DMS79 (cell line): ENCODE measurements around the gene ALOX12B.
A peak's percentile ranks its signal among the peaks of the same experiment; 100 is the strongest.
"Not testable (repeated sequence)": the region's sequence is repeated elsewhere in the genome, so short reads cannot be mapped to it uniquely, and the experiment has no call there.

Experiments
- DNase-seq: peaks from one replicate; lab custom pipeline; 2025; lab: John Stamatoyannopoulos, UW

The ALOX12B gene

DNA sequence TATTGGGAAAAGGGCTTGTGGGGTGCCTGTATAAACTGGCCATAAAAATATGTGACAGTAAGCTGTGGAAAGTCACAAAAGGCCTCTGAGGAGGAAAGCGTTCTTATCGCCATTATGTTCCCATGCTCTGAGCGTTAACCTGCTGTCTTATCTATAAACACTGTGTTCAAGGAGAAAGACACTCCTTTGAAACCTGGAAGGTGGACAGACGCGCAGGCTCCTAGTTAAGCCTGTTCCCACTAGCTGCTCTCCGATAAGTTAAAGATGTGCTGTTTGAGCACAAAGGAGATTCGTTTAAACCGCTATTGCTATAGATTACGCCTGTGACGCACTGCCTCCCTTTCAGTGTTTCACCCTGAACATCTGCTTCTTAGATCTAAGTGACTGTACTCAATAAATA is 5.2 kb downstream of the ALOX12B start:
- no peak for DNase-seq

GRCh38 chr17:8081876-8082275 is 5.6 kb downstream of the ALOX12B start:
- DNase-seq, result no peak

DNA sequence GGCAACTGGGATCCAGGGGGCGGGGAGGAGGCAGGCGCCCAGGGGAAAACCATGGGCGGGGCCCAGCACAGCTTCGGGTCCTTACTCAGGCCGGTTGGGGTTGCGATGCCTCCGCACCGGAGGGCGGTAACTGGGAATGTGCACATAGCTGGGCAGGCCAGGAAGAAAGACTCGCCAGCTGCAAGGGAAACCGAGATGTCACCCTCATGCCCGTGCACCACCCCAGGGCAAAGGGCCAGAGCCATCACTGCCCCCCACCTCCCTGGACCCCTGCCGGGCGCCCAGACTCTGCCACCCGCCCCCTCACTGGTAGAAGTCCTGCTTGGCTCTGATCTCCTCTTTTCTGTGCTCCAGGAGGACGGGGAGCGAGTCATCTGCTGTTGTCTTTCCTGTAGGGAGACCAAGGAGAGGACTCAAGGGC is 6.7 kb downstream of the ALOX12B start:
- DNase-seq, result no peak

GRCh38 chr17:8080208-8080798 is 7.2 kb downstream of the ALOX12B start:
- DNase-seq, result no peak

DNA sequence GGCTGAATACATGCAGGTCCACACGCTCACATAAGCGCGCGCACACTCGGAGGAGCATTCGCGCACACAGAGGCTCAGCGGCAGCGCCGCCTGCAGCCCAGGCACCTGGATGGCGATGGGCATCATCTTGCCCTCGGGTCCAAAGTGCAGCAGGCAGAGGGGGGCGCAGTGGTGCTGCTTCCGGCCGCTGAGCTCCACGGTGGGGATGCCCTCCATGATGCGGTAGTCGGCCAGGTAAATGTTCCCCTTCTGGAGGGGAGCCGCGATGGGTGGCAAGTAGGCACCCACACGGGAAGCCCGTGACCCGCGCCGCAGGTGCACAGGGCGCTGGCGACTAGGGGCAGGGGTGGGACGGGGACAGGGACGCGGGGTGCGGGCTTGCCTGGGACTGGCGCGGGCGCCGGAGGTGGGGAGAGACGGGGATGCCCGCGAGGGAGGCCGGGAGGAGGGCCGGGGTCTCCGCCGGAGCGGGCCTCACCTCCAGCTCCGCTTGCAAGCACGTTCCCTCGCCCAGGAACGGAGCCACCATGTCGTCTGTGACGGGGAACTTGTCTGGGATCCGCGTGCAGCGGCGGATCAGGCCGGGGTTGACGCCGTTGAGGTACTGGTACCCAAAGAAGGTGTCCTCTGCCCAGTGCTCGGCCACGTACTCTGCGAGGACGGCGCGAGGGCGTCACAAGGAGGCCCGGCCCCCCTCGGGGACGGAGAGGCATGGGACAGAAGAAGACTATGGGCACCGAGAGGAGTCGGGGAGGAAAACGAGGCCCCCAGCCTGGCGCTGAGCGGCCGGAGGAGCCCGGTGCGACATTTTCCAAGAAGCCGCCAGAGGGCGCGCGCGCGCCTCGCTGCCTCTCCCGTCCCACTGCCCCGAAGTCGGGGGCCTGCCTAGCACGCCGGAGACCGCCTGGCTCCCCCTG is 8.0 kb downstream of the ALOX12B start:
- DNase-seq, result peak; percentile 35

DNA sequence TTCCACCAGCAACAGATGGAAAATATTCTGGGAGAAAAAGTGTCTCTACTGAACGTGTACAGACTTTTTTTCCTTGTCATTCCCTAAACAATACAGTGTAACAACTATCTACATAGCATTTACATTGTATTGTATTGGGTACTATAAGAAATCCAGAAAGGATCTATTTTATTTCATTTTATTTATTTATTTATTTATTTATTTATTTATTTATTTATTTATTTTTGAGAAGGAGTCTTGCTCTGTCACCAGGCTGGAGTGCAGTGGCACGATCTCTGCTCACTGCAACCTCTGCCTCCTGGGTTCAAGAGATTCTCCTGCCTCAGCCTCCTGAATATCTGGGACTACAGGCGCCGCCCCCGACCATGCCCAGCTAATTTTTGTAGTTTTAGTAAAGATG is 9.6 kb downstream of the ALOX12B start:
- DNase-seq, result not testable (repeated sequence)

GRCh38 chr17:8076502-8077266 is 10.8 kb downstream of the ALOX12B start:
- DNase-seq, result no peak

- no peak for DNase-seq
Measured at GRCh38 chr17:8075574-8076342, 11.8 kb downstream of the ALOX12B start.

DNA sequence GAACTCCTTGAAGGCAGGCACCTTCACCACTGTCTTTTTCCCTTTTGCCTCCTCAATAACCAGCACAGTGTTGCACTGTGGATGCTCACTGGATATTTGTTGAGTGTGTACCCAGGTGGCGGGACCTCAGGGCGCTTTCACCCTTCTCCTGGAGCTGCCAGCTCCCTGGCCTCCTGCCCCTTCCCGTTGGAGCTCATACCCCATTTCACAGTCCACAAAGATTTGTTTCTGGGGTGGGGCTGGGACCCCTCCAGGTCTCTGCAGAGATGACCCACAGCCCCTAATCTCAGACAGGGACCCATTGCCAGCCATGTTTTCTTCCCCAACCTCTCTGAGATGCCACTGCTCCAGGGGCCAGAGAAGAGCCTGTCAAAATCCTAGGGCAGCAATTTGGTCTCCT is 12.4 kb downstream of the ALOX12B start:
- DNase-seq, result no peak

DNA sequence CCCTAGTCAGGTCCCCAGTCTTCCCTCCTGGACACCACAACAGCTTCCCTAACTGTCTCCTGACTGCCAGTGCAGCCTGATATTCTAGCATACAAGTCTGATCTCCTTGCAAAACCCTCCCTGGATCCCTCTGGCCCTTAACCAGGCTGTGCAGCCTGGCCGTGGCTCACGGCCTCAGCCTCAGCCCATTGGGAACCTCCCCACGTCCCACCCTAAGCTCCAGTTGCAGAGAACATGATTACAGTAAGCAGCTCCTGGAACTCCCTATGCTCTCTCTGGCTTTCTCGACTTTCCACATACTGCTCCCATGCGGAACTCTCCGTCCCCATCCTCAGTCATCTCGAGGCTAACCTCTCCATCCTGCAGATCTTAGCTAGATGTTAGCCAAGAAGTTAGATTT is 13.0 kb downstream of the ALOX12B start:
- DNase-seq, result no peak

DNA sequence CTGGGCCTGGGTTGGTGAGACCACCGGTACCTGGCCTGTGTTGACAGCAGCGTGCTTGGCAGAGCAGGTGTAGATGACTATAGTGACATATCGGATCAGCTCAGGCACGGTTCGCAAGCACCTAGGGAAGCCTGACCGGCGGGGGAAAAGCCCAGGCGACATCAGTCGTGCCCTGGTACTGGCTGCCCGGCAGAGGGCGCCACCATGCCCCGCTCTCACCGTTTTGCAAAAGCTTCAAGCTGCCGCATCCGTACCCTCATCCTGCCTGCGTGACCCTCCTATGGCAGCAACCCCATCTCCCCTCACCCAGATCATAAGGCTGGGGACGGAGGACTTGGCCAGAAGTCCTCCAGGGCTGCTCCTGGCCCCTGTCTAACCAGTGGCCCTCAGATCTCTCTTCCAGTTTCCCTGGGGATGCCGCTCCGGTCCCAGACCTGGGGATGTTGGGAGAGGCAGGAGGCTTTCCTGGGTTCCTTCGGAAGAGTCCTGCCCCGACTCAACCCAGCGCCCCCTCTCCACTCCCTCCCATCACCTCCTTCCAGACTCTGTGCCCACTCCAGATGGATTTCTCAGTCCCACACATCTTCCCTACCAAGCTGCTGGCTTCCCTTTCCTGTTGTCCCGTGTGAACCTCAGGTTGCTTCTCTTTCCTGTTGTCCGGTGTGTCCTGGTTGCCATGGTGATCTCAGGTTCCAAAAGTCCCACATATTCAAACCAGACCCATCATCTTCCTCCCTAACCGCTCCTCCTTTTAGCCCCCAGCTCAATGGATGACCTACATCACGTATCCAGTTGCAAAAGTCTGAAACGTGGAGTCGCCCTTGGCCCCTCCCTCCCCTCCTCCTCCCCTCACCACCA is 13.7 kb downstream of the ALOX12B start:
- DNase-seq, result peak; percentile 40

DNA sequence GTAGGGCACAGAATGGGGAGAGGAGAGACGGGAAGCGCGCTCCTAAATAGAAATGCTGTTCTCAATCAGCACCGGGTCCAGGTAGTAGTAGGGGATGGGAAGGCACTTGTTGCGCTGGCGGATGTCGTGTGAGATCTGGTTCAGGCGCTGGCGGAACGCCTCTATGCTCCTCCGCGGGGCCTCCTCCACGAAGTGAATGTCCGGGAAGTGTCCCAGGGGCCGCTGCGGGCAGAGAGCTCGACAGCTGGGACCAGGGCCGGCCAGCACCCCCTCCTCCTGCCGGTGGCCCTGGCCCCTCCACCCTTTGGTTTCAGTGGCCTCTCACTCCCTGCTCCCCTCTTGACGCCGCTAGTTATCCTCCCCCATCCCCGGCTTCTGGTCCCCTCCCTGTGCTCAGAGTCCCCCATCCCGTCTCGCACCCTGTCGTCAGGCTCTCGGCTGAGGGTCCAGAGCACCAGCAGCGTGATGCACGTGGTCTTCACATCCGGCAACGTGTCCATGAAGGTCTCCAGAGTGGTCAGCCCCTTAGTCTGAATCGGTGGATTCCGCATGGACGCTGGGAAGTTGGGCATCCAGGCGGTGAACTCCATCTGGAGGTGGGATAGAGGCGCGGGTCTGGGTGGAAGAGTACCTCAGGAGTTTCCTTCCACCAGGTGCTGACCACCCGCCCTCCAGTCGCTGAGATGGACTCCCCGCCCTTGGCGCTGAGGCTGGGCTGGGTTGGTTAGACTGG is 14.6 kb downstream of the ALOX12B start:
- no peak for DNase-seq

GRCh38 chr17:8072341-8072728 is 15.2 kb downstream of the ALOX12B start:
- DNase-seq, result no peak

DNA sequence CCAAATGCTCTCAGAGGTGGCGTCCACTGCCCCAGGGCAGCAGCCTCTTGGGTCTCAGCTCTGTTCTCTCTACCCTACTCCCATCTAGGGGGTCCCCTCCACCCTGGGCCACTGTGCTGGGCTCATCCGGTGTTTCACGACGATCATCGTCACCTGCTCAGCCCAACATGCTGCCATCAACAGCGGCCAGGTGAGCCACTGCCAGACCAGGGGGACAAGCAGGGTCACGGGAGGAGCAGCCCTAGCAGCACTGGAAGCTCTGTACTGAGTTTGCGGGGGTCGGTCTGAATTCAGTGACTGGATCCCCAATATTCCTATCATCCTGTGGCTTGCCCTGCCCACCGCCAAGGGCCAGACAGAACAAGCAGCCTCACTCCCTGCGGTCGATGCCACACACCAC is 16.0 kb downstream of the ALOX12B start:
- DNase-seq, result no peak

DNA sequence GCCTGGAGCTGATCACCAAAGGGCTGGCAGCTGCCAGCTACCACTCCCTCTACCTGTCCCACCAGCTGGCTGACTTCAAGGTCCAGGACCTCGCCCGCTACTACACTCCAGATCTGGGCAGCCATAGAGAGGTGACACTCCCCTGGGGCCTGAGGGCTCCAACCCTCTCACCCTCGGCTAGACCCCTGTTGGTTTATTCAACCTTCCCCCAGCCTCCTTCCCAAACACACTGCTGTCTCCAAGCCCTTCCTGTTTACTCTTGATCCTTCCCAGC is 18.0 kb downstream of the ALOX12B start:
- no peak for DNase-seq

GRCh38 chr17:8068736-8069586 is 18.6 kb downstream of the ALOX12B start:
- DNase-seq, result no peak

- DNase-seq, result no peak
Measured at GRCh38 chr17:8067806-8068205, 19.7 kb downstream of the ALOX12B start.

DNA sequence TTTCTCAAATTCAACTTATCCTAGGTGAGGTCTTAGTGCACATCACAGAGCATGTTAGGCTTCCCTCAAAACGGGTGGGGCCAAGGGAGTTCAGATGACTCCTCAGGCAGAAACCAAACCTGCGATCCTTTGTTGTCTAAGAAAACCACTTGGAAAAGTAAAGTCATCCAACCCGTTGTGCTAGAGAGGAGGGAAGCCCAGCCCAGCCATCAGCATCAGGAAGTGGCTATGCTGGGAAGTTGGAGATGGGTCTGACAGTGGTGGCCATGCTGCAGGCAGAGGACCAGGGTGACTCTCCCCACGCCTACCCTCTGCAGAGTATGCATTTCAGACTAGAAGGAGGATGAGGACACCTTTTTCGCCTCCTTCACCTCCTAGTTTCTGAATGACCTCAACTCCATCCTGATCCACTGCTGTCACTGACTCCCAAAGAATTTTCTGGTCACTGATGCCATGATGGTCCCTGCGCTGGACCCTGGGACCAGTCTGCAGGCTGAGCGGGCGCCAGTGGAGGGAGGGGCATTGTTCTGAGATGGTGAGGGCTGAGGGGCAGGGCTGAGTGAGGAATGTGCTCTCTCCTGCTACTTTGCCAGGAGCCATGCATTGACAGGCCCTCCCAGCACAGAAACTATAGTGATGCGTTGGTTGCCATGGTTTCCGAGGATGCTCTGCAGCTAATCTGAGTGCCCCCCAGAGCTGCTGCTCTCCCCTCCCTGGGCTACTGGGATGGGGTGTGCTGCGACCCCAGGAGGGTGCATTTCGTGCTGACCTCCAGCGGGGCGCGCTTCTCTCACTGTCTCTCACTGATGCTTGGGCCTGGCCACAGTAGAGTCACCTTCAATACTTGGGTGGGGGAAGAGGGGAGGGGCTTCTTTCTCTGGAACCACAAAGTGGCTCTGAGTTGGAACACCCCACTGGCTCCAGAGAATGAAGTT is 20.4 kb downstream of the ALOX12B start:
- DNase-seq, result no peak
